Raji (cell line): ENCODE results near the gene FAM229A.
A peak's percentile ranks its signal among the peaks of the same experiment; 100 is the strongest.

Experiments used
- POLR2A ChIP-seq: IDR thresholded peaks from 2 replicates; pipeline ENCODE4 v1.6.1; 2011; ENCODE audit warnings: low read depth, low read length, control low read depth; ENCODE audit not compliant: insufficient read depth

FAM229A gene

GRCh38 chr1:32338637-32339145, 23.6 kb downstream of the FAM229A start:
- TF ChIP-seq POLR2A, result no peak

DNA sequence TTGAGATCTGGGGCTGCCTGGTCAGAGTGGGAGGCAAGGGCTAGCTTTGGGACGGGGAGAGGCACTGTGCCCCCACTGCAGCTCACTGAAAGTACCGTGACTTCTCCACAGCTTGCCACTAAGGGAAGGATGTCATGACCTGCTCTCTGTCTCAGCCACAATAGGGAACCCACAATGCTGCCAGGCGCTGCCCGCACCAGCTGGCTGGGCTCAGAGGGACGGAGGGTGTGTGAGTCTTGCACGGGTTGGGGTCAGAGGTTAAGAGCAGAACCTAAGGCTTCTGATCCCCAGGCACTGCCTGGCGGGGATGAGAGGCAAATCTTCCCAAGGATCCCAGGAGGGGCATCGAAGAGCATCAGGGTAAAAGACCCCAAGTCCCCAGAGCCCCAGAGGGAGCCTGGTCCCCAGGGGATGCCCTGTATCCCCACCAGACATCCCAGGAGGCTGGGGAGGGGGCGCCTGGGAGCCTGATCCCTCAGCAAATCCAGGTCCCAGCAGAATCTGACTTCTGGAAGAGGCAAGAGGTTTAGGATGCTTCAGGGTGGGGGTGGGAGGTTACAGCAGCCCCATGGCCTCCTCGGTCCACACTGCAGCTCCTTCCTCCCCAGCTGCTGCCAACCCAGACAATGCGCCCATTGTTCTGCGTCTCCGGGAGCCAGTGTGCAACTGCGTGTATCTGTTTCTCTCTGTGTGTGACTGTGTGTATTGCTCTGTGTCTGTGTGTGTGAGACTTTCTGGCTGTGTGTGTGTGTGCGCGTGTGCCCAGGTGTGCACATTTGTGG, 24.2 kb downstream of the FAM229A start:
- no peak for TF ChIP-seq POLR2A

DNA sequence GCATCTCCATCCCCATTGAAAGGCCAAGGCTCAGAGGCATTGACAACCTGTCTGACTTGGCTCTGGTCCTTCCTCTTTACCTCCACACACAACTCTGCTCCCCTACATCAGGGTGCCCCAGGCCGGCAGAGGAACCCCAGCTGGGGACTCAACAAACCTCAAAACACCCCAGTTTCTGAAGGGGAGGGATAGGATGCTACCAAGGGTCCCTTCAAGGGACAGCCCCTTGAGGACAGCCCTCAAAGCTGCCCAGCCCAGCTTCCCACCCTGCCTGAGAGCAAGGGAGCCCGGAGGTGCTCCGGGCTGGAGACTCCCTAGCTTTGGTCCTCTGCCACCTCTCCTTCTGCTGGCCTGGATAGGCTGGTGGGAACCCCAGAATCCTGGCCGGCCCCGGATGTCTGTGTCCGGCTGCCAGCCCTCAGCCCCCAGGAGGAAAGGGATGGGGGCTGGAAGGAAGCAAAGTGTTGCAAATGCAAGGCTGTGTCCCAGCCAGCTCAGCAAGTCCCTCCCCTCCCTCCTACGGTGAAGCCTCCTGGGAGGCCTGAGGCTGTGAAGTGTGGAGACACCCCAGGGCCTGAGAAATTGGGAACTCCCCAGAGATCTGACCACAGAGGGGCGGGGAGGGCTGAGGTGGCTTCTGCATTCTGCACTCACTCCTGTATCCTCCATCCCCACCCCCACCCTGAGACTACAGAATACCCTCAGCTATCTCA, 25.2 kb downstream of the FAM229A start:
- peak; percentile 55 for TF ChIP-seq POLR2A

- TF ChIP-seq POLR2A, result no peak
Observed at GRCh38 chr1:32336591-32336932, 25.7 kb downstream of the FAM229A start.

GRCh38 chr1:32335790-32336590, 26.3 kb downstream of the FAM229A start, which contains the start of gene MARCKSL1:
MARCKSL1 (minus strand) TSS chr1:32336233; CDS start chr1:32336033, 200 bp downstream.
- peak; percentile 92 for TF ChIP-seq POLR2A

- TF ChIP-seq POLR2A, result no peak
Observed at GRCh38 chr1:32335535-32335789, 26.8 kb downstream of the FAM229A start.

GRCh38 chr1:32334864-32335534, 27.3 kb downstream of the FAM229A start:
- peak; percentile 19; the same call in 1 of the 2 replicates for TF ChIP-seq POLR2A

DNA sequence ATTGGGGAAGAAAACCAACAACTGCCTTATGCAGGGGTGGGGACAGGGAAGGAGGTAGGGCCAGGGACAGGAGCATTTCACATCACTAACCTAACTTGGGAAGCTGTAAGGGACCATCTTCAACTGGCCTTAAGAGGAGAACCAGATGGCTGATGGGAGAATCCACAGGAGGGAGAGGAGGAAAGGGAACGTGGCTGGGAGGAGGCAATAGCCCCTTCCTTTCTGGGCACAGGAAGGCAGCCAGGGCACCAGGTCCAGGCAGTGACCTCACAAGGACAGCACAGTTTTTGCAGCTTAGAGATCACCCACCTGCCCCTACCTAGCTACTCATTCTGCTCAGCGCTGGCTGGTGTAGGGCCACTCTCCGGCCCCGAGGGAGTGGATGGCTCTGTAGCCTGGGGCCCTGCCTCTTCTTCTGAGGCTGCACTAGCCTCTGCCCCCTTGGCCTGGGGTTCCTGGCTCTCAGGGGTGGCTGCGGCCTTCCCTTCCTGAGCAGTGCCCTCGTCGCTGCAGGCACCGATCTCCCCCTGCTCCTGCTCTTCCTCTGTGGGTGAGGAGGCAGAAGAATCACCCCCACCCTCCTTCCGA, 27.9 kb downstream of the FAM229A start:
- TF ChIP-seq POLR2A, result 0 out of 2 replicates have a peak, but pooled peaks have one; percentile 38

GRCh38 chr1:32333251-32333963, 28.9 kb downstream of the FAM229A start:
- no peak; the same call in 1 of the 2 replicates for TF ChIP-seq POLR2A

- TF ChIP-seq POLR2A, result peak; percentile 57
Observed at GRCh38 chr1:32332290-32333079, 29.8 kb downstream of the FAM229A start.

GRCh38 chr1:32331549-32331948, 30.7 kb downstream of the FAM229A start:
- TF ChIP-seq POLR2A, result no peak

GRCh38 chr1:32330558-32331151, 31.6 kb downstream of the FAM229A start:
- TF ChIP-seq POLR2A, result no peak
